Measurements from ENCODE around the gene COL4A4. TPM values are rescaled to one million over a fixed set of nuclear protein-coding genes. Genes with fewer than 3 reads are reported as not detected.

COL4A4 gene
- total RNA-seq, 1 donor from 2014 or later: 8.9 TPM

DNA sequence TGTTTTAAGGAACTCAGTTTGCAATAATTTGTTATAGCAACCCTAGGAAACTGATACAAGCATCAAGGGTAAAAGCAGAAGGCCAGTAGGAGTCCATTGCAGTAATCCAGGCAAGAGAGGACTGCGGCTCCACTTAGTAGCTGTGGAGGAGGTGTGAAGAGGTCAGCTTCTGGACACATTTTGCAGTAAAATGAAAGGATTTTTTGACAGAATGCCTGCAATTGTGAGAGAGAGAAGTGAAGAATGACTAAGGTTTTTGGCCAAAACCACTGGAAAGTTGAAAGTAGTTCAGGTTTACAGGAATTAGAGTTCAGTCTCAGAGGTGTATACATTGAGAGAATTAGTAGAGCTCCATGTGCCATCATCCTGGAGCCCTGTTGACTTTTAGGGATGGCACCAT is 198.6 kb downstream of the COL4A4 start:
- Histone ChIP-seq H3K27me3 (ENCODE audit: low read depth) (no peaks in the 10 kb centered on the region), H3K4me3 (no peak overlapping the region), H3K4me1 (no peaks in the 10 kb centered on the region), H3K9me3 (replicated peaks) (no peaks in the 10 kb centered on the region), H3K27ac (replicated peaks) (no peak overlapping the region), H3K36me3 (peaks cover 6% of the 10 kb centered on the region)
- TF ChIP-seq, protein P1, sequence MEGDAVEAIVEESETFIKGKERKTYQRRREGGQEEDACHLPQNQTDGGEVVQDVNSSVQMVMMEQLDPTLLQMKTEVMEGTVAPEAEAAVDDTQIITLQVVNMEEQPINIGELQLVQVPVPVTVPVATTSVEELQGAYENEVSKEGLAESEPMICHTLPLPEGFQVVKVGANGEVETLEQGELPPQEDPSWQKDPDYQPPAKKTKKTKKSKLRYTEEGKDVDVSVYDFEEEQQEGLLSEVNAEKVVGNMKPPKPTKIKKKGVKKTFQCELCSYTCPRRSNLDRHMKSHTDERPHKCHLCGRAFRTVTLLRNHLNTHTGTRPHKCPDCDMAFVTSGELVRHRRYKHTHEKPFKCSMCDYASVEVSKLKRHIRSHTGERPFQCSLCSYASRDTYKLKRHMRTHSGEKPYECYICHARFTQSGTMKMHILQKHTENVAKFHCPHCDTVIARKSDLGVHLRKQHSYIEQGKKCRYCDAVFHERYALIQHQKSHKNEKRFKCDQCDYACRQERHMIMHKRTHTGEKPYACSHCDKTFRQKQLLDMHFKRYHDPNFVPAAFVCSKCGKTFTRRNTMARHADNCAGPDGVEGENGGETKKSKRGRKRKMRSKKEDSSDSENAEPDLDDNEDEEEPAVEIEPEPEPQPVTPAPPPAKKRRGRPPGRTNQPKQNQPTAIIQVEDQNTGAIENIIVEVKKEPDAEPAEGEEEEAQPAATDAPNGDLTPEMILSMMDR (IDR thresholded peaks at IDR 0.05; ENCODE audit: borderline replicate concordance): no peak
- intact Hi-C loops (cut with micrococcal nuclease): no loop called here
- DNase-seq: no peak

DNA sequence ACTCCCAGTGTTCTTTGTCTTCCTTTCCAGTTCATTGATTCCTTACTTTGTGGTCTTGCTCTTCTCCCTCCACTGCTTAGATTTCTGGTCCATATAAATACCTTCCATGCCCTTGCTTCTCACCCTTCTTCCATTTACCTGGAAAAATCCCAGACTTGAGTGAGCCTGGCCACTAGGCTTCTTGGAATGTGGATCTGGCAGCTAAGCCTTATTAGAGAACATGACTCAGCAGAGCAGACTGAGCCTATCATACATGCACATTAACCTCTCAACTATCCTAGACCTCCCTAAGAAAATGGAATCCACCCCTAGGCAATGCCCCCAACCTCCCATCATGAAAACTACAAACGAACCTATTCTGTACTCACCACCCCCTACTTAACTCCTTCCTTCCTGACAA is 200.5 kb downstream of the COL4A4 start:
- Histone ChIP-seq H3K27ac (replicated peaks) (no peak overlapping the region), H3K4me3 (no peak overlapping the region), H3K27me3 (ENCODE audit: low read depth) (no peaks in the 10 kb centered on the region), H3K4me1 (no peaks in the 10 kb centered on the region), H3K9me3 (replicated peaks) (peaks cover 16% of the 10 kb centered on the region), H3K36me3 (peaks cover 6% of the 10 kb centered on the region)
- TF ChIP-seq, protein P1 (IDR thresholded peaks at IDR 0.05; ENCODE audit: borderline replicate concordance): no peak
- DNase-seq: no peak
- intact Hi-C loops (cut with micrococcal nuclease): no loop called here

DNA sequence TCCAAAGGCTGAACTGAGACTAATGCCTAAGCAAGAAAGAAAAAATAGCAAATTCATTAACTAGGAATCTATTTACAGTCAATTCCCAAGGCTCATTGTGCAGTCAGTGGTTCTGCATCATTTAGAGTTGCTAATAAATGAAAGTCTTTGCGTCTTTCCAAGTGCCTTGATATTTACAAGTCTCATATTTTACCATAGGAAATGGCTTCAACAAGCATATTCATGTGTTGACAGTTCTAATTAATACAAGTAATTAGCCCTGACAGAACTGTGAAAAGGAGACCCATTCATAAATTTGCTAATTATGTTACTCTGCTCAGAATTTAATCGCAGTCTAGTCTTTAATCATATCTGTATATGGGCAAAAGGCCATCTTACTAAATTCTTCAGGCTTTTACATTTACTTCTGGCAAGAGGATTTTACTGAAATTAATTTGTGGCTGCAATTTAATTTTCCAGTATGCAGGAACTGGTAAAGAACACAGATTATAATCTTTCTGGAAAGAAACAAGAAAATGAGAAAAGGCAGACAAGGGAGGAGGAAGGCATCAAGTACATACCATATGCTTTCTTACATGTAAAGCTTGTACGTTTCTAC is 201.7 kb downstream of the COL4A4 start:
- TF ChIP-seq, protein P1 (IDR thresholded peaks at IDR 0.05; ENCODE audit: borderline replicate concordance): no peak
- Histone ChIP-seq H3K27me3 (ENCODE audit: low read depth) (no peaks in the 10 kb centered on the region), H3K4me3 (no peak overlapping the region), H3K36me3 (peaks cover 6% of the 10 kb centered on the region), H3K27ac (replicated peaks) (no peak overlapping the region), H3K9me3 (replicated peaks) (peaks cover 27% of the 10 kb centered on the region), H3K4me1 (no peaks in the 10 kb centered on the region)
- intact Hi-C loops (cut with micrococcal nuclease): no loop called here
- DNase-seq: no peak

DNA sequence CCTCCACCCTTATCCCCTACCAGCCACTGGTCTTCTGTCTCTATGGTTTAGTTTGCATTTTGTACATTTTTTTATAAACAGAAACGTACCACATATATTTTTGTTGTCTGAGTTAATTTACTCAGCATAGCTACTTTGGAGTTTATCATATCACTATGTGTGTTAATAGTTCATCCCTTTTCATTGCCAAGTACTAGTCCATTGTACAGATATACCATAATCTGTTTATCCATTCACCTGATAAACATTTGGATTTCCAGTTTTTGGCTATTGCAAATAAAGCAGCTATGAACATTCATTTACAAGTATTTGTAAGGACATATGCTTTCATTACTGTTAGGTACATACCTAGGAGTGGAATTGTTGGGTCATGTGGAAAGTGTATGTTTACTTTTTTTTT is 204.6 kb downstream of the COL4A4 start:
- intact Hi-C loops (cut with micrococcal nuclease): no loop called here
- H3K27me3 ChIP-seq (ENCODE audit: low read depth): no peaks in the 10 kb centered on the region
- DNase-seq: no peak
- peaks cover 17% of the 10 kb centered on the region for H3K4me1 ChIP-seq
- TF ChIP-seq, protein P1 (IDR thresholded peaks at IDR 0.05; ENCODE audit: borderline replicate concordance): no peak
- no peak overlapping the region for H3K27ac ChIP-seq (replicated peaks)
- H3K9me3 ChIP-seq (replicated peaks): peaks cover 27% of the 10 kb centered on the region
- H3K4me3 ChIP-seq: no peak overlapping the region
- no peaks in the 10 kb centered on the region for H3K36me3 ChIP-seq

DNA sequence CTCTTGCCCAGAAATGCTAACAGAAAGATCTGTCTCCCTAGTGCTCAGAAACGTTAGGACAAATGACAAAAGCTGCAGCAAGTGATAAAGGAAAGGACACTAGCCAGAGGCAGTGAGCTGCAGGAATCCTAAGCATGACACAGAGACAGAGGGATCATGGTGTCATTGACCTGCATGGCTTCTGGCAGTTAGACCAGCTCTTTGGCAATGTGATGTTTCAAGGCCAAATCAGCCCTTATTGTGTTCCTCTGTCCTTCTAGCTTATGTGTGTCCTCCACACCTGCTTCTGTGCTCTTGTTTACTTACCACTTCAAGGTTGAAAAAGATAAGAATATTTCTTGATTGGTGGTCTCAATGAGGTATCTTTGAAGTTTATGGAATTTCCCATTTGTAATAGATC is 207.3 kb downstream of the COL4A4 start:
- DNase-seq: no peak
- H3K4me1 ChIP-seq: peaks cover 17% of the 10 kb centered on the region
- peak overlapping the region; percentile 60 for H3K27ac ChIP-seq (replicated peaks)
- intact Hi-C loops (cut with micrococcal nuclease): no loop called here
- no peak overlapping the region for H3K4me3 ChIP-seq
- H3K36me3 ChIP-seq: no peaks in the 10 kb centered on the region
- H3K9me3 ChIP-seq (replicated peaks): peaks cover 27% of the 10 kb centered on the region
- TF ChIP-seq, protein P1 (IDR thresholded peaks at IDR 0.05; ENCODE audit: borderline replicate concordance): no peak
- H3K27me3 ChIP-seq (ENCODE audit: low read depth): no peaks in the 10 kb centered on the region

Measured in left ventricle myocardium inferior (tissue), 1 donor.